CD14-positive monocyte (primary cell): Measurements from ENCODE around the gene HPCA. TPM values are rescaled to one million over a fixed set of nuclear protein-coding genes. Genes with fewer than 3 reads are reported as not detected.

ENCODE experiments used
- DNase-seq, 3 donors: peaks; one replicate each; pipeline ENCODE4 v3.0.0-alpha.2; 2011 to 2022
- H2AFZ ChIP-seq: 2 replicates; pipeline ENCODE4 v1.6.0; 2012; ENCODE audit warnings: mild to moderate bottlenecking, low read depth, low read length, inconsistent platforms; ENCODE audit not compliant: insufficient read depth, poor library complexity, severe bottlenecking
- H3K27ac ChIP-seq, 2 donors: 1 replicate in 1 of 2; 2 replicates in 1 of 2; pipeline ENCODE4 v1.5.1; 2012 to 2013; ENCODE audit warnings: low read length in 2 of 2, control low read depth in 1 of 2, inconsistent platforms in 1 of 2, low read depth in 1 of 2, mild to moderate bottlenecking in 1 of 2
- H3K27me3 ChIP-seq, 2 donors: one replicate each; pipeline versions ENCODE4 v1.6.0 to v1.6.1; 2011 to 2013; ENCODE audit warnings: low read length in 2 of 2; ENCODE audit not compliant: control insufficient read depth in 2 of 2, insufficient read depth in 2 of 2
- H3K36me3 ChIP-seq, 2 donors: replicated peaks in 1 of 2; 1 replicate in 1 of 2; 2 replicates in 1 of 2; pipeline versions ENCODE4 v1.5.1 to v1.6.1; 2012 to 2013; ENCODE audit warnings: low read length in 2 of 2, control low read depth in 1 of 2, inconsistent platforms in 1 of 2, mild to moderate bottlenecking in 1 of 2; ENCODE audit not compliant: insufficient read depth in 2 of 2, control insufficient read depth in 1 of 2
- H3K4me1 ChIP-seq, 2 donors: 1 replicate in 1 of 2; 2 replicates in 1 of 2; pipeline versions ENCODE4 v1.5.1 to v1.6.1; 2012 to 2013; ENCODE audit warnings: low read length in 2 of 2, control low read depth in 1 of 2, inconsistent platforms in 1 of 2, mild to moderate bottlenecking in 1 of 2, moderate library complexity in 1 of 2; ENCODE audit not compliant: insufficient read depth in 2 of 2, control insufficient read depth in 1 of 2
- H3K4me2 ChIP-seq: replicated peaks from 2 replicates; pipeline ENCODE3; 2012; ENCODE audit warnings: low read length, moderate library complexity, mild to moderate bottlenecking; ENCODE audit not compliant: poor library complexity, severe bottlenecking; ENCODE audit errors: extremely low read depth
- H3K4me3 ChIP-seq, 3 experiments: fragments of 200-600 bp in 1 of 3; sonication (generic) in 1 of 3; replicated peaks in 1 of 3; 1 replicate in 2 of 3; 2 replicates in 1 of 3; pipeline ENCODE4 v1.5.1; 2011 to 2013; ENCODE audit warnings: low read length in 3 of 3, mild to moderate bottlenecking in 3 of 3, control low read depth in 2 of 3, low read depth in 2 of 3, inconsistent platforms in 1 of 3, moderate library complexity in 1 of 3
- H3K79me2 ChIP-seq: 2 replicates; pipeline ENCODE4 v1.6.0; 2012; ENCODE audit warnings: mild to moderate bottlenecking, control low read depth, inconsistent platforms, low read length, moderate library complexity; ENCODE audit not compliant: insufficient read depth
- H3K9ac ChIP-seq: 2 replicates; pipeline ENCODE4 v1.6.0; 2017; ENCODE audit warnings: low read length, mild to moderate bottlenecking; ENCODE audit not compliant: insufficient read depth, poor library complexity, severe bottlenecking
- H3K9me3 ChIP-seq, 2 donors: replicated peaks in 1 of 2; 1 replicate in 1 of 2; 2 replicates in 1 of 2; pipeline versions ENCODE4 v1.5.1 to v1.6.1; 2012 to 2013; ENCODE audit warnings: low read length in 2 of 2, control low read depth in 1 of 2; ENCODE audit not compliant: control insufficient read depth in 1 of 2, insufficient read depth in 1 of 2
- H4K20me1 ChIP-seq: 2 replicates; pipeline ENCODE4 v1.6.0; 2012; ENCODE audit warnings: mild to moderate bottlenecking, low read length, control low read depth, moderate library complexity; ENCODE audit not compliant: insufficient read depth
- H3K27ac Mint-ChIP-seq, 7 donors: one replicate each; pipeline ENCODE4 v1.8.0; 2020; ENCODE audit warnings: mild to moderate bottlenecking in 7 of 7, mixed read lengths in 7 of 7, moderate library complexity in 6 of 7, inconsistent platforms in 2 of 7
- H3K27me3 Mint-ChIP-seq, 3 donors: one replicate each; pipeline ENCODE4 v1.8.0; 2021 to 2022; ENCODE audit warnings: low read depth in 3 of 3, mild to moderate bottlenecking in 3 of 3, mixed read lengths in 3 of 3, moderate library complexity in 3 of 3, inconsistent platforms in 1 of 3
- H3K36me3 Mint-ChIP-seq, 2 donors: one replicate each; pipeline ENCODE4 v1.8.0; 2020; ENCODE audit warnings: mixed read lengths in 2 of 2, inconsistent platforms in 1 of 2, mild to moderate bottlenecking in 1 of 2
- H3K4me1 Mint-ChIP-seq: one replicate; pipeline ENCODE4 v1.8.0; 2020; ENCODE audit warnings: mild to moderate bottlenecking, mixed read lengths
- H3K4me3 Mint-ChIP-seq, 2 donors: one replicate each; pipeline ENCODE4 v1.8.0; 2020; ENCODE audit warnings: mild to moderate bottlenecking in 2 of 2, mixed read lengths in 2 of 2, moderate library complexity in 1 of 2
- H3K9me3 Mint-ChIP-seq, 7 donors: one replicate each; pipeline ENCODE4 v1.8.0; 2020 to 2022; ENCODE audit warnings: mixed read lengths in 7 of 7, mild to moderate bottlenecking in 6 of 7, moderate library complexity in 6 of 7, inconsistent platforms in 2 of 7
- CTCF ChIP-seq: fragments of 200-600 bp; IDR thresholded peaks from one replicate; pipeline ENCODE4 v1.8.0; 2022; ENCODE audit warnings: antibody characterized with exemption, mild to moderate bottlenecking
- WGBS: methylation state at CpG from one replicate; pipeline ENCODE4 v1.1.5; 2013; ENCODE audit warnings: missing lambda C conversion rate; ENCODE audit not compliant: insufficient coverage; 5-methylcytosine and 5-hydroxymethylcytosine counted together
- intact Hi-C, 2 donors: fragments of 100-400 bp; cut with micrococcal nuclease; formaldehyde crosslinking; loops; one replicate each; pipeline versions ENCODE4 v1.15.0 to v1.15.1; 2023
- polyA plus RNA-seq, 3 donors: library from polyadenylated mRNA; depleted of rRNA in 1 of 3; unstranded in 2 of 3; stranded (reverse) in 1 of 3; fragments of 300-500 nt in 2 of 3; fragments of >200 nt in 1 of 3; fragmentation: Illumina TruSeq in 2 of 3; gene quantifications; 1 replicate in 2 of 3; 2 replicates in 1 of 3; pipeline ENCODE4 v1.2.3, GENCODE V29; 2012 to 2021

The HPCA gene
- polyA plus RNA-seq, 3 donors: not detected

GRCh38 chr1:32869923-32870614 lies 16.2 kb upstream of the HPCA start:
- peaks cover 0 to 7% (median 2%) of the 10 kb centered on the region in 7 donors for H3K9me3 Mint-ChIP-seq
- TF ChIP-seq CTCF: no peak
- H4K20me1 ChIP-seq: no peaks in the 10 kb centered on the region
- H3K4me3 Mint-ChIP-seq: peak overlapping the region; percentile 50 to 82
- H3K27me3 ChIP-seq: peaks cover 23 to 40% of the 10 kb centered on the region in 2 donors
- H3K36me3 Mint-ChIP-seq: peaks cover 16 to 26% of the 10 kb centered on the region in 2 donors
- no peaks in the 10 kb centered on the region for H3K79me2 ChIP-seq
- H3K4me1 Mint-ChIP-seq: peaks cover 10% of the 10 kb centered on the region
- peak overlapping the region in 1 of 7 donors; percentile 11 for H3K27ac Mint-ChIP-seq
- no peaks in the 10 kb centered on the region for H3K36me3 ChIP-seq
- no peak for DNase-seq
- no peak overlapping the region for H3K9ac ChIP-seq
- peaks cover 40 to 54% (median 51%) of the 10 kb centered on the region in 3 donors for H3K27me3 Mint-ChIP-seq
- intact Hi-C loops: loop anchor here in 1 of 2 donors (10.0 kb wide), 1 partner anchor 355 kb away; no protein-coding TSS in a partner anchor
- H3K27ac ChIP-seq: no peak overlapping the region
- no peak overlapping the region for H2AFZ ChIP-seq
- WGBS: 68% methylated on average over 11 of the region's 16 CpGs
- no peak overlapping the region for H3K4me3 ChIP-seq
- H3K4me2 ChIP-seq: no peak overlapping the region
- H3K4me1 ChIP-seq: no peaks in the 10 kb centered on the region
- H3K9me3 ChIP-seq: no peaks in the 10 kb centered on the region

DNA sequence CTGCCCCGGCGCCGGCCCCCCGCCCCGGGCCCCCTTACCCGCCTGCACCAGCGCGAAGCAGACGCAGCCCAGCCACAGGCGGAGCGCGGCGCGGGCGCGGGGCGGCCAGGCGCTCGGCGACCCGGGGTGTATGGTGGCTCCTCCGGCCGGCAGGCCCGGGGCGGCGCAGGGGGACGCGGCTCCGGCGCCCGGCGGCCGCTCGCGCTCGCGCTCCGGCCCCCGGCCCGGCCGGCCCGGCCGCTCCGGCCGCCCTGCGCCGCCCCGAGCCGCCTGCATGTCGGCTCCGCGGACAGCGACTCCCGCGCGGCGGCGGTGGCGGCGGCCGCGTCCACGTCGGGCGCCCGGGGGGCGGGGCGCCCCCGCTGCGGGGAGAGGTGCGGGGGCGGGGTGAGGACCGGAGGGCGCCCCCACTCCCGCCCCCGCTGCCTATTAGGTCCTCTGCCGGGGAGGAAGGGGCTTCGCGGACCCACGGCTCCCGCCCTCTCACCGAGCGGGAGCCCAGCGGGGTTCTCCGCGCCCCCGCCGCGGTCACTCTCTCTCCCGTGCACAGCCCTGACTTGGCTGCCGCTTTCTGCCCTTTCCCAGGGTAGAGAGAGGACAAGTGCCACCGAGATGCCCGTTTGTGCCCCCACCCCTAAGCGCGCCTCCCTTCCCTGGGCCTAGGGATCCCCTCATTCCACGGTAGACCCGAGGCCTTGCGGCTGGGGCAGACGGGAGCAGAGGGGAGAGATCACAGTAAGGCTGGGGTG lies 15.5 kb upstream of the HPCA start, which contains the start of gene FNDC5:
FNDC5 (minus strand) TSS at position 298 of the 749 bp plus-strand sequence.
- Histone ChIP-seq H2AFZ (no peak within 1 kb of the TSS), H3K27ac (no peak within 1 kb of the TSS), H3K4me3 (no peak within 1 kb of the TSS), H3K27me3 (peaks cover 23 to 43% of the 10 kb centered on the region in 2 donors), H3K4me2 (peak within 1 kb of the TSS; percentile 18), H4K20me1 (no peaks in the 10 kb centered on the region), H3K9me3 (no peaks in the 10 kb centered on the region), H3K36me3 (no peaks in the 10 kb centered on the region), H3K79me2 (no peaks in the 10 kb centered on the region), H3K9ac (no peak within 1 kb of the TSS), H3K4me1 (no peaks in the 10 kb centered on the region)
- Mint-ChIP-seq H3K4me1 (peaks cover 12% of the 10 kb centered on the region), H3K27ac (peak within 1 kb of the TSS in 1 of 7 donors; percentile 11), H3K36me3 (peaks cover 16 to 26% of the 10 kb centered on the region in 2 donors), H3K27me3 (peaks cover 46 to 60% (median 51%) of the 10 kb centered on the region in 3 donors), H3K4me3 (peak within 1 kb of the TSS; percentile 64 to 82), H3K9me3 (peaks cover 0 to 7% (median 2%) of the 10 kb centered on the region in 7 donors)
- intact Hi-C loops: loop anchor here in 1 of 2 donors (10.0 kb wide), 1 partner anchor 356 kb away; no protein-coding TSS in a partner anchor
- DNase-seq: no peak
- under 1% methylated on average over 94 of the region's 99 CpGs for WGBS
- no peak for TF ChIP-seq CTCF
